ENCODE results near the gene NFX1. TPM values are rescaled to one million over a fixed set of nuclear protein-coding genes. Genes with fewer than 3 reads are reported as not detected.

NFX1 gene
- total and polyA plus RNA-seq, 9 of the 15 experiments (the other 6 are each of a cell fraction or from before 2014, with no cell fraction given) = 8.8 to 38.9 (median 26.8) TPM

DNA sequence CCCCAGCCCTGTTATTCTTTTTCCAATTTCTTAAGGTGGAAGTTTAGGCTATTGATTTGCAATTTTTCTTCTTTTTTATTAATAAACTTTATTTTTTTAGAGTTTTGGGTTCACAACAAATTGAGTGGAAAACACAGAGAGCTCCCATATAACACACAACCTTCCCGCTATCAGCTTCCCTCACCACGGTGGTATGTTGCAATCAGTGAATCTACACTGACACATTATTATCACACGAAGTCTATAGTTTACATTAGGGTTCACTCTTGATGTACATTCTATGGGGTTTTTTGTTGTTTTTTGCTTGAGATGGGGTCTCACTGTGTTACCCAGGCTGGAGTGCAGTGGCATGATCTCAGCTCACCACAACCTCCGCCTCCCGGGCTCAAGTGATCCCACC is 4.8 kb upstream of the NFX1 start:
- H3K9me1 ChIP-seq (ENCODE audit: control insufficient read depth, insufficient read depth, low read length) = peaks cover 2% of the 10 kb centered on the region
- no peaks in the 10 kb centered on the region for H3K9me3 ChIP-seq (replicated peaks; ENCODE audit: control insufficient read depth, insufficient read depth, low read depth, low read length)
- 0 out of 2 replicates have a peak, but pooled peaks cover 2% of the 10 kb centered on the region for H4K20me1 ChIP-seq (replicated peaks; ENCODE audit: control insufficient read depth, insufficient read depth, low read length)
- H3K4me3 ChIP-seq = no peak overlapping the region
- intact Hi-C loops (cut with micrococcal nuclease) (loop anchor here (10.0 kb wide), 1 partner anchor 169 kb away; no protein-coding TSS in a partner anchor), in situ Hi-C loops (cut with MboI) (no loop called here)
- peaks cover 17% of the 10 kb centered on the region; the same call in 2 of the 3 replicates for H3K36me3 ChIP-seq (ENCODE audit: control insufficient read depth, insufficient read depth, low read length)
- DNase-seq (ENCODE audit: extremely low read depth in 1 of 4, low spot score in 3 of 4) = no peak
- peaks cover 3% of the 10 kb centered on the region; the same call in 2 of the 3 replicates for H3K79me2 ChIP-seq (ENCODE audit: control insufficient read depth, insufficient read depth, low read length)
- TF ChIP-seq ZFP1 (CRISPR knock-in tag; IDR thresholded peaks at IDR 0.05) (no peak), HNRNPLL (IDR thresholded peaks at IDR 0.05; ENCODE audit: low read depth, low read length, poor library complexity, severe bottlenecking) (no peak), PHF20 (IDR thresholded peaks at IDR 0.05; ENCODE audit: partially characterized antibody) (no peak), CXXC5 (CRISPR knock-in tag; IDR thresholded peaks at IDR 0.05) (no peak), ZNF766 (CRISPR knock-in tag; conservative IDR thresholded peaks at IDR 0.05) (no peak), ZNF408 (CRISPR knock-in tag; IDR thresholded peaks at IDR 0.05; ENCODE audit: low read depth) (no peak), EGR1 (conservative IDR thresholded peaks at IDR 0.05) (no peak), DACH1 (IDR thresholded peaks at IDR 0.05; ENCODE audit: partially characterized antibody) (no peak)
- TF ChIP-seq, protein P1, sequence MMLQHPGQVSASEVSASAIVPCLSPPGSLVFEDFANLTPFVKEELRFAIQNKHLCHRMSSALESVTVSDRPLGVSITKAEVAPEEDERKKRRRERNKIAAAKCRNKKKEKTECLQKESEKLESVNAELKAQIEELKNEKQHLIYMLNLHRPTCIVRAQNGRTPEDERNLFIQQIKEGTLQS (IDR thresholded peaks at IDR 0.05) = no peak
- TF ChIP-seq, protein P1 (CRISPR knock-in tag; conservative IDR thresholded peaks at IDR 0.05) = no peak
- TF ChIP-seq, protein P2, sequence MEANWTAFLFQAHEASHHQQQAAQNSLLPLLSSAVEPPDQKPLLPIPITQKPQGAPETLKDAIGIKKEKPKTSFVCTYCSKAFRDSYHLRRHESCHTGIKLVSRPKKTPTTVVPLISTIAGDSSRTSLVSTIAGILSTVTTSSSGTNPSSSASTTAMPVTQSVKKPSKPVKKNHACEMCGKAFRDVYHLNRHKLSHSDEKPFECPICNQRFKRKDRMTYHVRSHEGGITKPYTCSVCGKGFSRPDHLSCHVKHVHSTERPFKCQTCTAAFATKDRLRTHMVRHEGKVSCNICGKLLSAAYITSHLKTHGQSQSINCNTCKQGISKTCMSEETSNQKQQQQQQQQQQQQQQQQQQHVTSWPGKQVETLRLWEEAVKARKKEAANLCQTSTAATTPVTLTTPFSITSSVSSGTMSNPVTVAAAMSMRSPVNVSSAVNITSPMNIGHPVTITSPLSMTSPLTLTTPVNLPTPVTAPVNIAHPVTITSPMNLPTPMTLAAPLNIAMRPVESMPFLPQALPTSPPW (CRISPR knock-in tag; IDR thresholded peaks at IDR 0.05) = no peak
- TF ChIP-seq, protein P3, sequence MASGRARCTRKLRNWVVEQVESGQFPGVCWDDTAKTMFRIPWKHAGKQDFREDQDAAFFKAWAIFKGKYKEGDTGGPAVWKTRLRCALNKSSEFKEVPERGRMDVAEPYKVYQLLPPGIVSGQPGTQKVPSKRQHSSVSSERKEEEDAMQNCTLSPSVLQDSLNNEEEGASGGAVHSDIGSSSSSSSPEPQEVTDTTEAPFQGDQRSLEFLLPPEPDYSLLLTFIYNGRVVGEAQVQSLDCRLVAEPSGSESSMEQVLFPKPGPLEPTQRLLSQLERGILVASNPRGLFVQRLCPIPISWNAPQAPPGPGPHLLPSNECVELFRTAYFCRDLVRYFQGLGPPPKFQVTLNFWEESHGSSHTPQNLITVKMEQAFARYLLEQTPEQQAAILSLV (tag; IDR thresholded peaks at IDR 0.05) = no peak
- BruUV-seq (replicated peaks) = no TSS peak
- H3K4me2 ChIP-seq (ENCODE audit: insufficient read depth, low read length) = no peak overlapping the region
- POLR2A ChIA-PET = no interaction called here
- H3K27ac ChIP-seq (ENCODE audit: extremely low read depth, low read depth, low read length) = no peak overlapping the region
- no peak overlapping the region for H2AFZ ChIP-seq (ENCODE audit: low read depth, low read length)
- peaks cover 0 to 10% of the 10 kb centered on the region in 2 experiments; a peak in 2 of 5 replicates for H3K4me1 ChIP-seq (replicated peaks in 1 of 2; ENCODE audit: control insufficient read depth in 2 of 2, insufficient read depth in 2 of 2, low read length in 2 of 2)
- no peak overlapping the region for H3K9ac ChIP-seq (ENCODE audit: insufficient read depth in 1 of 2, low read depth in 2 of 2, low read length in 2 of 2)
- H3K27me3 ChIP-seq (ENCODE audit: control insufficient read depth in 2 of 2, insufficient read depth in 2 of 2, low read length in 2 of 2) = no peaks in the 10 kb centered on the region
- 66% methylated on average over 5 of the region's 5 CpGs for WGBS (ENCODE audit: insufficient coverage, low coverage, missing lambda C conversion rate)
- ATAC-seq = no peak
- FAIRE-seq = no peak
- CTCF ChIA-PET (ENCODE audit: low intra/inter-chr PET ratio) = no interaction called here

Measured in K562 (cell line).